ENCODE measurements around the gene RNLS.

RNLS gene

GRCh38 chr10:88555190-88555908, 27.8 kb downstream of the RNLS start:
- TF ChIP-seq REST (IDR thresholded peaks at IDR 0.05; ENCODE audit: insufficient read depth in 1 of 2, low read depth in 2 of 2, low read length in 2 of 2) = no peak
- no peak for TF ChIP-seq POLR2AphosphoS5 (IDR thresholded peaks at IDR 0.05; ENCODE audit: low read depth, low read length)
- no peak for TF ChIP-seq FOXP2 (optimal IDR thresholded peaks at IDR 0.05; ENCODE audit: borderline replicate concordance, extremely low read depth, extremely low read length, insufficient read depth)
- no peak for TF ChIP-seq TAF1 (IDR thresholded peaks at IDR 0.05; ENCODE audit: borderline replicate concordance, insufficient read depth, low read length)
- no peak for TF ChIP-seq SIN3A (IDR thresholded peaks at IDR 0.05; ENCODE audit: borderline replicate concordance, insufficient read depth, low read length)

GRCh38 chr10:88553116-88553752, 29.9 kb downstream of the RNLS start:
- TF ChIP-seq POLR2AphosphoS5 (IDR thresholded peaks at IDR 0.05; ENCODE audit: low read depth, low read length) (no peak), FOXP2 (optimal IDR thresholded peaks at IDR 0.05; ENCODE audit: borderline replicate concordance, extremely low read depth, extremely low read length, insufficient read depth) (no peak), TAF1 (IDR thresholded peaks at IDR 0.05; ENCODE audit: borderline replicate concordance, insufficient read depth, low read length) (no peak), REST (IDR thresholded peaks at IDR 0.05; ENCODE audit: insufficient read depth in 1 of 2, low read depth in 2 of 2, low read length in 2 of 2) (no peak), SIN3A (IDR thresholded peaks at IDR 0.05; ENCODE audit: borderline replicate concordance, insufficient read depth, low read length) (no peak)

- TF ChIP-seq TAF1 (IDR thresholded peaks at IDR 0.05; ENCODE audit: borderline replicate concordance, insufficient read depth, low read length) (no peak), REST (IDR thresholded peaks at IDR 0.05; ENCODE audit: insufficient read depth in 1 of 2, low read depth in 2 of 2, low read length in 2 of 2) (no peak), SIN3A (IDR thresholded peaks at IDR 0.05; ENCODE audit: borderline replicate concordance, insufficient read depth, low read length) (no peak), FOXP2 (optimal IDR thresholded peaks at IDR 0.05; ENCODE audit: borderline replicate concordance, extremely low read depth, extremely low read length, insufficient read depth) (no peak), POLR2AphosphoS5 (IDR thresholded peaks at IDR 0.05; ENCODE audit: low read depth, low read length) (no peak)
Observed at GRCh38 chr10:88551246-88551645, 31.9 kb downstream of the RNLS start.

- TF ChIP-seq POLR2AphosphoS5 (IDR thresholded peaks at IDR 0.05; ENCODE audit: low read depth, low read length) (no peak), TAF1 (IDR thresholded peaks at IDR 0.05; ENCODE audit: borderline replicate concordance, insufficient read depth, low read length) (no peak), REST (IDR thresholded peaks at IDR 0.05; ENCODE audit: insufficient read depth in 1 of 2, low read depth in 2 of 2, low read length in 2 of 2) (no peak), FOXP2 (optimal IDR thresholded peaks at IDR 0.05; ENCODE audit: borderline replicate concordance, extremely low read depth, extremely low read length, insufficient read depth) (no peak), SIN3A (IDR thresholded peaks at IDR 0.05; ENCODE audit: borderline replicate concordance, insufficient read depth, low read length) (no peak)
Observed at GRCh38 chr10:88546497-88546896, 36.6 kb downstream of the RNLS start.

Measured in PFSK-1 (cell line).